DMS153 treated with DMSO at 0.1 percent for 48 hours (cell line): ENCODE results near the gene NRP1.
"Not testable (repeated sequence)": the region's sequence is repeated elsewhere in the genome, so short reads cannot be mapped to it uniquely, and the experiment has no call there.

Experiments used
- DNase-seq: peaks from one replicate; lab custom pipeline; 2025; ENCODE audit not compliant: unreplicated experiment; lab: John Stamatoyannopoulos, UW

The NRP1 gene

DNA sequence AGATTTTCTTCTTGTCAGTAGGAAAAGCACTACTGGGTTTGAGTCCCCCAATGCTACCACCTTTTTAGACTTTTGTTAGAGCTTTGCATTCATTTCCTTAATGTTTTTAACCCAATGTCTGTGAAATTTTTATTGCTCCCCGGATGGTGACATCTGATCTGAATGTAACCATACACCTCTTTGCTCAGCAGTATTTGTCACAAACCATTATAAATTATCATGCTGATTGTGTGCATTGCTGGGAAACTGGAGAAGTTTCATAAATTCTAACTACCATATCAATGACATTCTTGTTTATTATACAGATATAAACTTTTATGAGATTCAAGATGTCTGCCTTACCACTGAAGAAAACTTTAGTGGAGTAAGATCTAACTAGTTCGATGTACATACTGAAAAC, 8.5 kb downstream of the NRP1 start:
- no peak for DNase-seq

DNA sequence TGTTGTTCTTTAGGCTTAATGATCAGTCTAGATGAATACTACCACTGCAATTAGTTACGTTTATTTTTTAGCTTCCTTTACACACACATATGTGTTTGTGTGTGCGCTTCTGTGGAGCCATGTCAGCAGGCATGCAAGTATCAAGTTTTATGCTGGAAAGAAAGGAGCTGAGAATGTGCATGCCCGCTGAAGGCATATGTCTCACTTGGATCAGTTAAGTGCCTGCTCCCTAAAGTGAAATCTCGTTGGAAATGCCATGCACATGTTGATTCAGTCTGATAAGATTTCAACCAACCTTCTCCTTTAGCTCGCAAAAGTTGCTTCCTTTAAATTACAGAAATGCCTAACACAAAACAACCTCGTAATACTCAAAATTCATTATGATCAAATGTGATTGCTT, 10.7 kb downstream of the NRP1 start:
- DNase-seq, result no peak

DNA sequence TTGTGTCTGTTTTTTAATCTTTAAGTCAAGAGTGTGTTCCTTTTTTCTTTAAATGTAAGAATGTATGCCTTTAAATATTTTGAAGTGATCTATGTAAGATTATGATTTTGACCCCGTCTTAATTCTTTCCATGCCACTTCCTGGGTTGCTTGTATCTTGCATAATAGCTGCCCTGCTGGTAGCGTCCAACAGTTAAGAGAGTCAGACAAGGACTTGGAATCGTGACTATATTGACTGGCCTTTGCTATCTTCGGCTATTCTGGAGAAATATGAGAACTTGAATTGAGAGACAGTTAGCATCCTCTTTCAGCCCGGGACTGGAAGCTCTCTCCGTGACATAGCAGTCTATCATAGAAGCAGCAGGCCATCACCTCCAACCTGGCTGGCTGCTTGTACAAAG, 13.0 kb downstream of the NRP1 start:
- DNase-seq, result no peak

DNA sequence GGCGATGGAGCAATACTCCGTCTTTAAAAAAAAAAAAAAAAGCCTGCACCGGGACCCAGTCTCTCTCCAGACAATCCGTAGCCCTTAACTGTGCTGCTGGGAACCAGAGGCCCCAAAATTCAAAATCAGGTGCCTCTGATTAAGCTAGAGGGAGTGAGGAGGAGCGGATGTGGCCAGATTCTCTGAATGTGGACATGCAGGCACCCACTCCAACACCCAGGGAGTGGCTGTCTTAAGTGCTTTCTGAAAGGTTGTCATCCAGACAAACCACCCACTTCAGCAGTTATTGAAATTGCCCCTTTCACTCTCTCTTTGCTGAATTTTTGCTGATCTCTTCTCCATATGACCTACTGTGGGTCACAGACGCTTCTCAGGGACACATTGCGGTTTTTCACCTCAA, 14.2 kb downstream of the NRP1 start:
- no peak for DNase-seq

DNA sequence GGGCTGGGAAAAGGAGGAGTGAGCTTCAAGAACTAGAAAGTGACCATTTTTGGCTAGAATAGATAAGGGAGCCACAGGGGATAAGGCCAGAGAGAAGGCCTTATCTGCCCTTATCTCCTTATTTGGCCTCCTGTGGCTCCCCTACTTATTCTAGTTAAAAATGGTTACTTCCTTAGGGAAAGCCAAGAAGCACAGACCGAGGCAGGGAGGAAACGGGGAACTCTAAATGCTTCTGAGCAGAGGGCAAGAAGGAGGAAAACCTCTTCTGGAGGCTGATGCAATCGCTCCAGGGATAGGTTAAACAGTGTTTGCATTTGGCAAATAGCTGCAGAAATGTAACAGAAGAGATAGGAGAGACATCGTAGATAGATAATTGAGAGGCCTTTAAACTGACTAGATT, 18.6 kb downstream of the NRP1 start:
- no peak for DNase-seq

DNA sequence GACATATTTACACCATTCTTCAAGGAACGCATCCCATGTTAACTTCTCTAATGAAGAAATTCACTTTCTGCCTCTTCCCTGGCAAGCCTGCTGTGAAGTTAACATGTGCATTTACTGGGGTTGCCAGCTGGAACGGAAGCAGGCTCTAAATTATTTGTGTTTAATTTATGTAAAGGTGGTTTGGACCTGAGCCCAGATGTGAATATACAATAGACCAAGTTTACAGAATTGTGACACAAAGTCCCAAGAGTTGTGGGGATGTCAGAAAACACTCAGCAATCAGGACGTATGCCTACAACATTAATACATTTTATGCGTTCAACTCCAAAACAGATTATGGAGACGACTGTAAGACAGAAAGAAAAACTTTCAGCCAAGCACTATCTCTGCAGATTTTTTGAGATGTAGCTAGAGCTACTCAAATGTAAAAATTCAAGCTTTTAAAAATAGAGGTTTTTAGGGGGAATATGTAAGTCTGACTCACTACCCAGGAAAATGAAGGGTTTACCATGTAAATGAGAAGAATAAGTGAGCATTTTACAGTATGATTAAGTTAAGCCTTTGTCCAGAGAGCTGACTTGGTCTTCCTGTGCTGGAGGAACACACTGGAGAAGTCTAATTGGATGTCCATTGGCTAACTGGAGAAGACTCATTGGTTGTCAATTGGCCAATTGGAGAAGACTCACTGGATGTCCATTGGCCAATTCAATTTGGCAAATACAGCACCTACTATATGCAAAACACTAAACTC, 19.5 kb downstream of the NRP1 start:
- DNase-seq, result peak; percentile 18

DNA sequence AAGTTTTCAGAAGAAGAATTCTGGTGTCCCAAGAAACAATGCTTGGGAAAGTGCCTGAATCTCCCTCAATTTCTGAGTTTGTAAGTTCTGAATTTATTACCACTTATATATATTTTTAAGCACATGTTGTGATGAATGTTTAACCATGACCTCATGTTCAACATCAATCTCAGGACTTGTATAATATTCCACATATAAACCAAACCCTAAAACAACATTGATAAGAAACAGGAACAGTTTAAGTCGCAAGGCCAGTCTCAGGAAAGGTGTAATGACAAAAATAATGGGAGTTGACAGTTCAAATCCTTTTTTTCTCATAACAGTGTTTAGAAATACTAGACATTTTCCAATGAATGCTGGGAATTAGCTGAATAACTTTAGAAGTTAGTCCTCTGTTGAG, 22.8 kb downstream of the NRP1 start:
- no peak for DNase-seq

DNA sequence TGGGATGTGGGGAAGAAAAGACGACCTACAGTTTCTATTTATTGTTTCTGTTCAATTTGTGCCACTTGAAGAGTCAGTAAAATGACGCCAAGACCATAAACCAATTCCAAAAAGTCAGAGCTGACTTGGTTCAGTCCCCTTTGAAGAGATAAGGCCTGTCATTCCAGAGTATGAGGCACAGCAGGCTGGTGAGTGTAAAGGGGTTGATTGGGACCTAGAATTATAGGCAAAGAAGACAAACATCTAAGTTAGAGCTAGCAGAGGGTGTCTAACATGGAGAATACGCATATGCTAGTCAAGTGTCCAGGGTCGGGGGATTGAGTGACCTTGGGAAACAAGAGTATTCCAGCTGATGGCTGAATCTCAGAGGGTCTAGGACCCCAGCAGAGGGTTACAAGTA, 23.6 kb downstream of the NRP1 start:
- DNase-seq, result no peak

DNA sequence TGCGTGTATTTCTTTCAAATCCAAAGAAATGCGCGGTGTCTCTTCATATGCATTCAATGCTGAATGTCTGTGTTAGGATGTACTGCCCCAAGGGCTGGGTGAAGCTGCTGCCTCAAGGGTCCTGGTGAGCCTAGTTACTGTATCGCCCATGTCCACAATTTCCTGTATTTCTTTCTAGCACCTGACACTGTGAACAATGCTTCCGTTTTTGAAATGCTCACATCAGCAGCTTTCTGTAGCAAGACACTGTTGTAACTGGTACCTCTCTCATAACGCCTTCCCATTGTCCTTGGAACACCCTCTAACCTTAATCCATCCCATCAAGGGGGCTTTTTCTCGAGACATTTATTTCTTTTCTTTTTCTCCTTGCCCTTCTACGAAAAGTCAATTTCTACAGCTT, 25.1 kb downstream of the NRP1 start:
- DNase-seq, result no peak

DNA sequence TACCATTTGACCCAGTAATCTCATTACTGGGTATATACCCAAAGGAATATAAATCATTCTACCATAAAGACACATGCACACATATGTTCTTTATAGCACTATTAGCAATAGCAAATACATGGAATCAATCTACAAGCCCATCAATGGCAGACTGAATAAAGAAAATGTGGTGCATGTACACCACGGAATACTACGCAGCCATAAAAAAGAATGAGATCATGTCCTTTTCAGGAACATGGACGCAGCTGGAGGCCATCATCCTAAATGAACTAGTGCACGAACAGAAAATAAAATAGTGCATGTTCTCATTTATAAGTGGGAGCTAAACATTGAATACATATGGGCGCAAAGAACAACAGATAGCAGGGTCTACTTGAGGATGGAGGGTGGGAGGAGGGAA, 26.6 kb downstream of the NRP1 start:
- DNase-seq, result no peak

DNA sequence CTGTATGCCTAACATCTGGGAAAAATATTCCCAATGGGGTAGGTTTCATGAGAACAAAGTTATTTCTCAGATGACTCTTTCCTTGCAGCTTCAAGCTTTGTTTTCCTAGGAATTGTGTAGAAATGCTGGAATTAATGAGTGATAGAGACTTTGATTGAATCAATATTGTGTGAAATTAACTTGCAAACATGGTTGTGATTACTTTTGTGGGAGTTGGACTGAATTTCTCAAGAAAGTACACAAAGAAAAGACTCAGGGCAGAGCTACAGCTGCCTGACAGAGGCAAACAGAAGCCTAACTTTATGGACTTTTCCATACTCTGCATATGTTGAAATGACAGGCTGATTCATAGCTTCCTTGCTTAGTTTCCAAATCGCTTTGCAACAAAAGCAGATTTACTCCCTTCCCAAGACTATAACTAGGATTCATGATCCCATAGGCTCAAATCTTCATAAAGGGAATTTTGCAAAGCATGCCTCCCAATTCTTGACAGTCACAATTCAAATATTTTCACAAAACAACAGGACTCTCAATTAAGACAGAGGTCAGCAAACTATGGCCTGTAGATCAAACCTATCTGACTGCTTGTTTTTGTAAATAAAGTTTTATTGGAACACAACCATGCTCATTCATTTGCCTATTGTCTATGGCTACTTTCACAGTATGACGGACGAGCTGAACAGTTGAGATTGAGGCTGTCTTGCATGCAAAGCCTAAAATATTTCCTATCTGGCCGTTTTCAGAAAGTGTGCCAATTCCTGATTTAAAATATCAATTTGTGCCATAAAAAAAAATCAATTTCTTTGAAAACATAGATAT, 27.6 kb downstream of the NRP1 start:
- DNase-seq, result no peak

DNA sequence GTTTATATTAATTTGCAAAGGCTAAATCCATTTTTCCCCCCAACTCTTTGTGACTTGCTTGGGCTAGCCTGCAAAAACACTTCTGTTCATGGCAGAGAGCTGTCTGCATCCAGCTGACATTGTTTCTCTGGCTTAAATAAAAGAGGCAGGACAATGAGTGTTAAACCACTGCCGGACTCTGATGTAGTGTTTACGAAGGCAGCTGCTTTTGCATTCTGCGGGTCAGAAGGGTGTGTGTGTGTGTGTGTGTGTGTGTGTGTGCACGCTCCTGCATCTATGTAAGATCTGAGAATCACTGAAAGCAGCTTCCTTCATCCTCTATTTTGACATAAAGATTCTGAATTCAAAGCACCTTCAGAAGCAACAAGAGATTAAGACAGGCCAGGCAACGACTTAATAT, 28.3 kb downstream of the NRP1 start:
- DNase-seq, result no peak

DNA sequence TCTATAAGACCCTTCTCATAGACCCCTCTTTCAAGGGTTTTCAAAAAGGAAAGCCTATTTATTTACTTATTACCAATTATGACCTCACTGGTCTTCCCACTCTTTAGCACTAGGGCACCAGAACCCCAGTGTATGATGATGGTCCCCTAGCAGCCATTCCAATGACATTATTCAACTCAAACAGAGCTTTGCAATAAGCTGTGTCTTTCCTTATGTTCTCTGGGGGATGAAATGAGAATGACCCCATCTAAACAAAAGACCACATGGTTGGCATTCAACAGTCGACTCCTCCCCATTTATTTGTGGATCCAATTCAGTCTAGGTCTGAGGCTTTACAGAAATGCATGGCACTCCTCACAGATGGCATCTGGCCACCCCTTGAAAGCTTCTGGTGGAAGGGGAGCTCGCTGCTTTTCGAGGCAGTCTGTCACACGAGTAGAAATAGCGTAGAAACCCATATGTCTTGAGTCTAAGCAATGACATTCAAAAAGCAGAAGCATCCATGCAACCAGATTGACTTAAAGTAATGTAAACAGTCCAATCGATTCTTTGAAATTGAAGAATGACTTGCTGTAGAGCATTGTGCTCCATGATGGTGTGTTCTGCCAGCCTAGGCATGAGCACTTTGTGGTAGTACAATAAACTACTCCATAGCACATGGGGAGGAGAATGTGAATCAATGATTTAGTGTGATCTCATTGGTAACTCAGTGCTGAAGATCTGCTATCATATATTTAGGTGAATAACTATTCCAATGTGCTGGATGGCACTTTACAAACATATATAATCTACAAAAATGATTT, 29.8 kb downstream of the NRP1 start:
- no peak for DNase-seq

DNA sequence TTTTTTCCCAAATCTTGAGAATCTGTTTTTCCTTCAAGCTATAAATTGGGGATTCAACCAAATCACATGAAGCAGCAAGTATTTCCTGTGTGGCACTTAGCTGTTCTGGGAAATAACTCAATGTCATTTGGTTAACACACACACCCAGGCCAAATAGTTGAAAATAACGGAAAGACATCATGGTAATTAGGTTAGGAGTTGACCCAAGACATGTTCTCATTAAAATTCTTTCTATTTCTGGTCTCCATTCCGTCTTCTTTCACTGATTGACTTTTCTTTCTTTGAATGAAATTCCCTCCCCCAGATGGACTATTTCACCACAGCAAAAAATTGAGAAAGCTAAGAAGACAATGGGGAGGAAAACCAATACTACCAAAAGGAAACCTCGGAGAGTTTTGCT, 30.5 kb downstream of the NRP1 start:
- DNase-seq, result no peak

DNA sequence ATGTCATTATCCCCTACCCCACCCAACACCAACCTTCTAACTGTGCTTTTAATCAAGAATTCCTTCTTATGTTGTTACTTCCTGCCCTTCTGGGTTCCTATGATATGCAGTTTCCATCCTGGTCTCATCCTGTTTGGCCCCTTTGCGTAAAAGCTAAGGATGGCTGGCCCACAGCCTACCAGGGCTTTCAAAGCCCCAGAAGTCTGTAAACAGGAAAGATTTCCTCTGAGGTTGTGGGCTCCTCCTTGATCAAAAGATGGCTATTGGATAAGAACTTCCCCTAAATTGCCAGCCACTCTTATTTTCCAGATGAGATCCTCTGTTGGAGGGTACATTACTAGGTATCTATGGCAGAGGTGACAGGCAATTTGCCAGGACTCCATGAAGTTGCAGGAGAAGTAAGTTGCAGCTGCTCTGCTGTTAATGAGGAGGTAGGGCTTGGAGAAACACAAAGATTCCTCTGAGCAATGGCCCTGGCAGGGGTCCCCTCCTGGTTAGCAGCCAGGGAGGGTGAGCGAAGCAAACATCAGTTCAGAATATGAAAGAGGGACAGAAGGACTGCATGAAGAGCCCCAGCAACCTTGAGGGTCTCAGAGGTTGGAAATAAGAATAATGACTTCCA, 32.1 kb downstream of the NRP1 start:
- no peak for DNase-seq

DNA sequence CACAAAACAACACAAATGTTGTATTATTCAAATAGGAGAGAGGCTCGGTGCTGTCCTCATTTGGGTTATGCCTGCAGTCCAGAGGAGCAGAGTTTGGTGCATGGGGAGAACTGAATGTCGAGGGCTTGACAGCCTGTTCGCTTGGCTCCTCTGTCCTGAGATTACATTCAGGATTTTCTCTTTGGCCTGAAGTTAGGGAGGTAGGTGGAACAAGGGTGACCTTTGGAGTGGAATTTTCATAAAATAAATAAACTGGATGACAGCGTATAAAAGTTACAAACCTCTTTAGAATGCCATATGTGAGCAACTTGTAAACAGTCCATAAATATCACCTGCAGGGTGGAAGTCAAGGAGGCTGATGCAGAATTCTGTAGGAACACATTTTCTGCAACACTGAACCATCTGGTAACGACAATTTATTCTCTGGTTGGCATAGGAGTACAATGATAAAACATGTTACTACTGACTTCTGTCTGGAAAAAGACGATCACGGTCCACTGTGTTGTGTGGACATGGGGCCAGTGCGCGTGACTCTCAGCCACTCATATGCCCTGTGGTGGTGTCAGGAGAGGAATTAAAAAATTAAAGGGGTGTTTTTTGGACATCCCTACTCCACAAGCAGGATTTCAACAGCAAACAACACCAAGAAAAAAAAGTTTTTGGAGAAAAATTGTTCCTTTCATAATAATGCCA, 33.2 kb downstream of the NRP1 start:
- no peak for DNase-seq

DNA sequence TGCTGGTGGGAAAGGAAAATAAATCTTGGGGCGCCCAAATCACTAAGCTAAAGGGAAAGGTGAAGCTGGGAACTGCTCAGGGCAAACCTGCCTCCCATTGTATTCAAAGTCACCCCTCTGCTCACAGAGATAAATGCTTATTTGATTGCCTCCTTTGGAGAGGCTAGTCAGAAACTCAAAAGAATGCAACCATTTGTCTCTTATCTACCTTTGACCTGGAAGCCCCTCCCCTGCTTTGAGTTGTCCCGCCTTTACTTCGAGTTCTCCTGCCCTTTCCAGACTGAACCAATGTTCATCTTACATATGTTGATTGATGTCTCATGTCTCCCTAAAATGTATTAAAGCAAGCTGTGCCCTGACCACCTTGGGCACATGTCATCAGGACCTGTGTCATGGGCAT, 33.9 kb downstream of the NRP1 start:
- not testable (repeated sequence) for DNase-seq

DNA sequence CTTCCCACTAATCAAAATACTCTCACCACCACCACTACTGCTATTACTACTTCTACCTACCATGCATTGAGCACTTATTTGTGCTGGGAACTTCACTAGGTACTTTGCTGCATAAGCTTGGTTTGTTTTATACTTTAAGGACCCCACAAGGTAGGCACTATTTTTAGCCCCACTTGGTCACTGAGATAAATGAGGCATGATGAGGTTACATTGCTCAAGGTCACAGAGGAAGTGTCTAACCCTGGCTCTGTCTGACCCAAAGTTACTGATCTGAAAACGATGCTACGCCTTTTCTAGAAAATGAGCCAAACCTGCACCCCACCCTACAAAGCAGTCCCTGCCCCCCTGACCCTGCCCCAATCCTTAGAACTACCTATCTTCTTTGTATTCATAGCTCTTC, 35.6 kb downstream of the NRP1 start:
- DNase-seq, result no peak

DNA sequence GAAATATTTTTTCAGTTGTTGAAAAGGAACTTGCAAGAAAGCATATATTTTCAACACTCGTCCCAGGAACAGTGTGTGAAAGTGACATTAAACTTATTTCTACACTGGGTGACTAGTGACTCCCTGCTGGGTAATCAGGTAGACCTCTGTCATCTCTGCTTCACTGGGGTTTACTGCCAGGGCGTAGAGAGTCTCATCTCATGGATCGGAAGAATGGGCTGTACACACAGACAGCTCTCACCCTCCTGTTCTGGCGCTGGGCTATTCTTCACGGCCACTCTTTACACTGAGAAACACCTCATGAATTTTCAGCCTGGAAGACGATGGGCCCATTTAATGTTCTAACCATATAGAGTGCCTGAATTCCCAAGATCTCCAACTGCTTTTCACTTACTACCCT, 36.4 kb downstream of the NRP1 start:
- DNase-seq, result no peak

DNA sequence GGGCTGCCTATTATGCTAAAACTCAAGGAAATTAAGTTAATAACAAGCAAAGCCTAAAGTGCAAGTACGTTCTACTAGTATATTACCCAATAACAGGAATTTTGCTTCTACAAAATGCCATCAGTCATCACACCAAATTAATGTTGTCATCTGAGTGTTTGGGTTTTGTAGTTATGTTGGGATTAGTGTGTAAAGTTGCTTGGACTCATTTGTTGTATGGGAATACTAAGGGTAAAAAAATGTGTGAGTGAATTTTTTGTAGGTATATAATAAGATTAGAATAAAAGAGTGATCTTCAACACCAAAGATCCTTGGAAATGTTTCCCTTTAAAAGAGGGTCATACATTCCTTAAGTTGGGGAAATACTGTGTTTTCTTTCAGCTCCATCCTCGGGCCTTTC, 38.6 kb downstream of the NRP1 start:
- DNase-seq, result no peak
